ENCODE results near the gene GAS7.

DNA sequence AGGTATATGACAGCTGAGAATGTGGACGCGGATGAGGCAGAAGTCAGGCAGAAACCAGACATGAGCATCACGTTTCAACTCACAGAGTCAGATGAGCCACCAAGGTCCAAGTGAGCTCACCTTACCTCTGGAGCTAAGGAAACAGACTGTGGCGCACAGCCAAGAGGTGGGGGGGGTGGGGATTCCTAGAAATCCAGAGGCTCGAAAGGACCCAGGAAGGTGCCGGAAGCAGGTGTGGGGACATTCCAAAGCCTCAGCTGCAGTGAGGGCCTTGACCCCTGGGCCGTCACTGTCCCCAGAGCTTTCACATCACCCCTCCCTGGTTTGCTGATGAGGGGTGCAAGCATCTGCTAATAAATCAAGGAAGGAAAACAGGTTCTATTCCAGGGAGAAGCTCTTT lies 264.1 kb downstream of the GAS7 start:
- TF ChIP-seq, protein P1, sequence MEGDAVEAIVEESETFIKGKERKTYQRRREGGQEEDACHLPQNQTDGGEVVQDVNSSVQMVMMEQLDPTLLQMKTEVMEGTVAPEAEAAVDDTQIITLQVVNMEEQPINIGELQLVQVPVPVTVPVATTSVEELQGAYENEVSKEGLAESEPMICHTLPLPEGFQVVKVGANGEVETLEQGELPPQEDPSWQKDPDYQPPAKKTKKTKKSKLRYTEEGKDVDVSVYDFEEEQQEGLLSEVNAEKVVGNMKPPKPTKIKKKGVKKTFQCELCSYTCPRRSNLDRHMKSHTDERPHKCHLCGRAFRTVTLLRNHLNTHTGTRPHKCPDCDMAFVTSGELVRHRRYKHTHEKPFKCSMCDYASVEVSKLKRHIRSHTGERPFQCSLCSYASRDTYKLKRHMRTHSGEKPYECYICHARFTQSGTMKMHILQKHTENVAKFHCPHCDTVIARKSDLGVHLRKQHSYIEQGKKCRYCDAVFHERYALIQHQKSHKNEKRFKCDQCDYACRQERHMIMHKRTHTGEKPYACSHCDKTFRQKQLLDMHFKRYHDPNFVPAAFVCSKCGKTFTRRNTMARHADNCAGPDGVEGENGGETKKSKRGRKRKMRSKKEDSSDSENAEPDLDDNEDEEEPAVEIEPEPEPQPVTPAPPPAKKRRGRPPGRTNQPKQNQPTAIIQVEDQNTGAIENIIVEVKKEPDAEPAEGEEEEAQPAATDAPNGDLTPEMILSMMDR (IDR thresholded peaks at IDR 0.05): no peak
- TF ChIP-seq POLR2A (IDR thresholded peaks at IDR 0.05) (no peak), POLR2AphosphoS5 (IDR thresholded peaks at IDR 0.05) (no peak)

Measured in prostate gland (tissue), 2 donors.